Keratinocyte (primary cell): ENCODE measurements around the gene CREB3L1. TPM values are rescaled to one million over a fixed set of nuclear protein-coding genes. Genes with fewer than 3 reads are reported as not detected.

Experiments used
- DNase-seq: peaks from one replicate; pipeline ENCODE4 v3.0.0-alpha.2; 2011; ENCODE audit warnings: low read depth, missing footprints, low spot score
- FAIRE-seq: peaks from 2 replicates; lab custom pipeline; 2011; peaks lifted over from hg19 to GRCh38; lab: Jason Lieb, UNC
- H2AFZ ChIP-seq: 2 replicates; pipeline ENCODE4 v1.6.0; 2012; ENCODE audit warnings: low read length, control low read depth, inconsistent platforms; ENCODE audit not compliant: control insufficient read depth
- H3K27ac ChIP-seq: 2 replicates; pipeline ENCODE4 v1.5.1; 2011; ENCODE audit warnings: low read length; ENCODE audit not compliant: control insufficient read depth, insufficient read depth
- H3K27me3 ChIP-seq: 3 replicates; pipeline ENCODE4 v1.6.0; 2011; ENCODE audit warnings: low read length; ENCODE audit not compliant: control insufficient read depth, insufficient read depth; ENCODE audit errors: extremely low read depth
- H3K36me3 ChIP-seq, 2 experiments: 2 replicates in 1 of 2; 3 replicates in 1 of 2; pipeline ENCODE4 v1.5.1; 2011; ENCODE audit warnings: low read length in 2 of 2, mild to moderate bottlenecking in 1 of 2; ENCODE audit not compliant: control insufficient read depth in 2 of 2, insufficient read depth in 2 of 2; ENCODE audit errors: extremely low read depth in 1 of 2
- H3K4me1 ChIP-seq: 3 replicates; pipeline ENCODE4 v1.5.1; 2011; ENCODE audit warnings: low read length; ENCODE audit not compliant: control insufficient read depth, insufficient read depth; ENCODE audit errors: extremely low read depth
- H3K4me2 ChIP-seq: 3 replicates; pipeline ENCODE4 v1.6.0; 2011; ENCODE audit warnings: low read depth, low read length; ENCODE audit not compliant: control insufficient read depth, insufficient read depth; ENCODE audit errors: extremely low read depth
- H3K4me3 ChIP-seq, 3 experiments: fragments of 200-600 bp in 1 of 3; sonication (generic) in 1 of 3; 2 replicates in 2 of 3; 3 replicates in 1 of 3; pipeline ENCODE4 v1.5.1; 2011 to 2016; ENCODE audit warnings: low read length in 3 of 3, mild to moderate bottlenecking in 3 of 3, control low read depth in 2 of 3, inconsistent platforms in 1 of 3, low read depth in 1 of 3, mixed read lengths in 1 of 3, mixed run types in 1 of 3, moderate library complexity in 1 of 3; ENCODE audit not compliant: control insufficient read depth in 2 of 3, insufficient read depth in 2 of 3; ENCODE audit errors: extremely low read depth in 1 of 3
- H3K79me2 ChIP-seq: 2 replicates; pipeline ENCODE4 v1.6.0; 2012; ENCODE audit warnings: low read length; ENCODE audit not compliant: control insufficient read depth, insufficient read depth
- H3K9ac ChIP-seq: 3 replicates; pipeline ENCODE4 v1.6.0; 2011; ENCODE audit warnings: low read length; ENCODE audit not compliant: control insufficient read depth, insufficient read depth; ENCODE audit errors: extremely low read depth
- H3K9me1 ChIP-seq: 3 replicates; pipeline ENCODE4 v1.6.0; 2011; ENCODE audit warnings: low read length; ENCODE audit not compliant: control insufficient read depth, insufficient read depth; ENCODE audit errors: extremely low read depth
- H3K9me3 ChIP-seq: 2 replicates; pipeline ENCODE4 v1.5.1; 2012; ENCODE audit warnings: low read depth, low read length; ENCODE audit not compliant: control insufficient read depth
- H4K20me1 ChIP-seq: 3 replicates; pipeline ENCODE4 v1.6.0; 2011; ENCODE audit warnings: low read length; ENCODE audit not compliant: control insufficient read depth, insufficient read depth; ENCODE audit errors: extremely low read depth
- CTCF ChIP-seq, 3 experiments: IDR thresholded peaks in 1 of 3; conservative IDR thresholded peaks in 1 of 3; optimal IDR thresholded peaks in 1 of 3; 2 replicates in 2 of 3; 3 replicates in 1 of 3; pipeline versions ENCODE3 to v1.5.1; 2011; ENCODE audit warnings: low read length in 3 of 3, mild to moderate bottlenecking in 3 of 3, moderate library complexity in 2 of 3, control low read depth in 1 of 3, inconsistent platforms in 1 of 3; ENCODE audit not compliant: insufficient read depth in 2 of 3; ENCODE audit errors: extremely low read depth in 1 of 3
- EZH2 ChIP-seq: IDR thresholded peaks from one replicate; pipeline ENCODE4 v1.6.1; 2012; ENCODE audit warnings: inconsistent platforms, mild to moderate bottlenecking, low read length, moderate library complexity
- dilution Hi-C: fragments of 300-500 bp; cut with MboI; formaldehyde crosslinking; loops from one replicate; pipeline ENCODE4 v1.7.0; 2020; ENCODE audit warnings: low sequenced_read_pairs; ENCODE audit not compliant: extremely low pct_ligation_motif_present
- polyA plus RNA-seq, 5 experiments: library from polyadenylated mRNA; depleted of rRNA in 3 of 5; stranded (reverse) in 3 of 5; stranded (forward) in 1 of 5; unstranded in 1 of 5; fragments of >200 nt; gene quantifications; 1 replicate in 1 of 5; 2 replicates in 3 of 5; 3 replicates in 1 of 5; pipeline versions ENCODE4 v1.2.1 to v1.2.3, GENCODE V29; 2011 to 2012; ENCODE audit warnings: missing spikeins in 2 of 5, low read depth in 1 of 5, low replicate concordance in 1 of 5

The CREB3L1 gene
- polyA plus RNA-seq, 1 donor (not counting 4 experiments of a cell fraction or from before 2014, with no cell fraction given), result not detected

DNA sequence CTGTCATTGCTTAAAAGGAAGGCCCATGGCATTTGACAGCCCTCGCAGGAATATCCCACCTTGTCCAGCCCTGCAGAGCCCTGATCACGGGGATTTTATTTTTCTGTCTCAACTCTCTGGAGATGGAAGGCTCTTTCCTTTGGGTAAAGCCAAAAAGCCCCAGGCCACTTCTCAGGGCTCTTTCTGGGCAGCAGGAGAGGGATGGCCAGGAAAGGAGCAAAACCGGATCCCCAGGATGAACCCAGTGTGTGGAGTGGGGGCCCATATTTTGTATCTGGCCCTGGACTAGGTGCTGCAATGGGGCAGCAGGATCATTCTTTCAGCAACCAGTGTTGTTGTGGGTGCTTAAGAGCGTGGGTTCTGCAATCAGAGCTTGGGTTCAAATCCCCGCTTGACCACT is 11.0 kb downstream of the CREB3L1 start:
- Histone ChIP-seq H3K27me3 (peaks cover 10% of the 10 kb centered on the region), H3K79me2 (no peaks in the 10 kb centered on the region), H4K20me1 (no peaks in the 10 kb centered on the region), H3K4me2 (no peak overlapping the region), H3K9me1 (no peaks in the 10 kb centered on the region), H3K9me3 (no peaks in the 10 kb centered on the region), H3K27ac (no peak overlapping the region), H3K9ac (no peak overlapping the region), H3K4me3 (no peak overlapping the region), H3K4me1 (no peaks in the 10 kb centered on the region), H2AFZ (no peak overlapping the region), H3K36me3 (no peaks in the 10 kb centered on the region)
- no peak for FAIRE-seq
- DNase-seq, result no peak
- dilution Hi-C loops, result no loop called here
- TF ChIP-seq EZH2, result no peak
- TF ChIP-seq CTCF (optimal IDR thresholded peaks at IDR 0.05 in 1 of 3, IDR thresholded peaks at IDR 0.05 in 1 of 3, conservative IDR thresholded peaks at IDR 0.05 in 1 of 3; ENCODE audit: extremely low read depth in 1 of 3, insufficient read depth in 2 of 3, low read length in 3 of 3), result no peak

DNA sequence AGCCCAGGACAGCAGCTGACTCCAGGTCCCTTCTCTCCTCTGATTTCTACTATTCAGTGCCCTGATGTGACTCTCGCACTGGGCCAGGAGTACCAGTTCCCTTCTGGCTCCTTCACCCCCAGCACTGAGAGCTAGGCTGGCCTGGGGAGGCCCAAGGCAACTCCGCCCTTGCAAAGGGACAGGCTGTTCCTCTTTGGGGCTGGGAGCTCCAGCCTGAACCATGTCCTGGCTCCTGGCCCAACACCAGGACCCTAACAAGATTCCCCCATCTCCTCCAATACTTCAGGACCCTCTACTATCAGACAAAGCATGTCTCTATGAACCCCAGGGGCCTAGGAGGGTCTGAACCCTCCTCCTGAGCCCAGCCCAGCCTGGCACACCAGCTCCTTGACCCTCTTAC is 12.5 kb downstream of the CREB3L1 start:
- FAIRE-seq (no peak), DNase-seq (no peak)
- H4K20me1 ChIP-seq, result no peaks in the 10 kb centered on the region
- no peak overlapping the region for H3K4me3 ChIP-seq
- no peak for TF ChIP-seq EZH2
- no peak for TF ChIP-seq CTCF (optimal IDR thresholded peaks at IDR 0.05 in 1 of 3, IDR thresholded peaks at IDR 0.05 in 1 of 3, conservative IDR thresholded peaks at IDR 0.05 in 1 of 3; ENCODE audit: extremely low read depth in 1 of 3, insufficient read depth in 2 of 3, low read length in 3 of 3)
- H3K9me1 ChIP-seq, result no peaks in the 10 kb centered on the region
- no peaks in the 10 kb centered on the region for H3K4me1 ChIP-seq
- H3K36me3 ChIP-seq, result no peaks in the 10 kb centered on the region
- H3K9ac ChIP-seq, result no peak overlapping the region
- H3K79me2 ChIP-seq, result no peaks in the 10 kb centered on the region
- H2AFZ ChIP-seq, result no peak overlapping the region
- H3K27ac ChIP-seq, result no peak overlapping the region
- no peak overlapping the region for H3K4me2 ChIP-seq
- H3K9me3 ChIP-seq, result no peaks in the 10 kb centered on the region
- H3K27me3 ChIP-seq, result peaks cover 5% of the 10 kb centered on the region
- dilution Hi-C loops, result no loop called here
